Heart right ventricle (tissue), 16 donors: ENCODE data around the gene TMEM150C. TPM values are rescaled to one million over a fixed set of nuclear protein-coding genes. Genes with fewer than 3 reads are reported as not detected.

Source experiments
- ATAC-seq, 8 donors: fragments of 200-7000 bp; cut with Tn5 transposase; one replicate each; pipeline ENCODE4 v1.9.1; 2020; ENCODE audit warnings: mild to moderate bottlenecking in 8 of 8, moderate library complexity in 8 of 8, moderate number of reproducible peaks in 1 of 8
- DNase-seq, 2 donors: peaks; one replicate each; pipeline ENCODE4 v3.0.0-alpha.2; 2020
- H3K27ac ChIP-seq, 10 donors: fragments of 200-600 bp; sonication (generic) in 2 of 10; one replicate each; pipeline versions ENCODE4 v1.5.0 to v1.8.0; 2020 to 2022; ENCODE audit warnings: mild to moderate bottlenecking in 3 of 10
- H3K27me3 ChIP-seq, 7 donors: fragments of 200-600 bp; one replicate each; pipeline ENCODE4 v1.8.0; 2021 to 2022; ENCODE audit warnings: mild to moderate bottlenecking in 2 of 7
- H3K36me3 ChIP-seq, 9 donors: fragments of 200-600 bp; sonication (generic) in 1 of 9; one replicate each; pipeline versions ENCODE4 v1.5.0 to v1.8.0; 2020 to 2022; ENCODE audit warnings: mild to moderate bottlenecking in 2 of 9
- H3K4me1 ChIP-seq, 9 donors: fragments of 200-600 bp; sonication (generic) in 1 of 9; one replicate each; pipeline versions ENCODE4 v1.5.0 to v1.8.0; 2020 to 2022; ENCODE audit warnings: mild to moderate bottlenecking in 4 of 9
- H3K4me3 ChIP-seq, 10 donors: fragments of 200-600 bp; sonication (generic) in 2 of 10; one replicate each; pipeline versions ENCODE4 v1.5.0 to v1.8.0; 2020 to 2022; ENCODE audit warnings: mild to moderate bottlenecking in 7 of 10, moderate library complexity in 2 of 10
- H3K9me3 ChIP-seq, 11 donors: fragments of 200-600 bp in 10 of 11; sonication (generic) in 2 of 11; one replicate each; pipeline versions ENCODE4 v1.5.0 to v1.8.0; 2013 to 2022; ENCODE audit warnings: mild to moderate bottlenecking in 2 of 11, control low read depth in 1 of 11, moderate library complexity in 1 of 11
- CTCF ChIP-seq, 9 donors: fragments of 200-600 bp; sonication (generic) in 2 of 9; IDR thresholded peaks; one replicate each; pipeline versions ENCODE4 v1.5.0 to v1.8.0; 2021 to 2022; ENCODE audit warnings: antibody characterized with exemption in 9 of 9, mild to moderate bottlenecking in 5 of 9, moderate library complexity in 1 of 9
- WGBS, 2 donors: extraction: QIAGEN DNeasy Blood & Tissue Kit; methylation state at CpG; one replicate each; pipeline ENCODE4 v1.1.7; 2013; ENCODE audit warnings: inconsistent platforms in 1 of 2; 5-methylcytosine and 5-hydroxymethylcytosine counted together
- intact Hi-C, 10 donors: fragments of 100-400 bp; cut with DNase I; formaldehyde crosslinking; loops; one replicate each; pipeline versions ENCODE4 v1.11.1 to v1.14.2; 2022
- polyA plus RNA-seq, 2 donors: library from polyadenylated mRNA; stranded (reverse); fragments of 200-250 nt; gene quantifications; one replicate each; pipeline ENCODE4 v1.2.3, GENCODE V29; 2013
- total RNA-seq, 10 donors: library from RNA; stranded (reverse); fragmentation: NEBNext Ultra II Directional in 3 of 10; extraction: Animal tissue kit (Norgen Biotek cat#: 25700) in 3 of 10; gene quantifications; one replicate each; pipeline versions ENCODE4 v1.2.1 to v1.2.4, GENCODE V29; 2021 to 2023
- donor health status: Arrhythmogenic right ventricular cardiomyopathy.
- donor health status: ischemic (EF 13 %, LVEDD 7.1; RV severe dilation, severe dysfunction).
- donor health status: healthy with polysubstance abuse.
- donor health status: DM: no; HTN: yes; CAD: no.
- donor health status: DM: no; HTN: no; CAD: no.
- donor health status: ischemic (EF 25% LVEDD 6.9; RV normal size, moderate dysfunction).
- donor health status: ischemic (EF 25% LVEDD 5.7; RV mildly dilated, moderate dysfunction).
- donor health status: healthy.
- donor health status: DM: yes; HTN: yes; CAD: no.
- donor health status: Ischemic cardiomyopathy.
- donor health status: ischemic (EF 35%, LVEDD 5.7; RV mildly dilated, moderate dysfunction).
- donor health status: nonischemic (EF 11% LVEDD 7.7; RV severe dilation, severe dysfunction).
- donor health status: DM: yes; HTN: yes; CAD: no.
- donor health status: PGD.
- donor health status: ischemic (EF 29% LVEDD 5.4; RV normal size, mild dysfunction).
- donor health status: nonischemic (EF 23%, LVEDD 6.1; RV moderate dilation, normal function).

Gene TMEM150C
- total and polyA plus RNA-seq, 12 donors, result 6.5 to 22.7 (median 12.6) TPM

- H3K9me3 ChIP-seq, result no peaks in the 10 kb centered on the region
- TF ChIP-seq CTCF (IDR thresholded peaks at IDR 0.05), result no peak
- H3K36me3 ChIP-seq, result no peaks in the 10 kb centered on the region
- intact Hi-C loops, result no loop called here
- no peak for ATAC-seq
- H3K27me3 ChIP-seq, result no peaks in the 10 kb centered on the region
- no peak for DNase-seq
- no peak overlapping the region for H3K4me3 ChIP-seq
- WGBS, 2 donors, result 68 to 77% methylated on average over 2 of the region's 2 CpGs
- H3K4me1 ChIP-seq, result peaks cover 0 to 33% (median 23%) of the 10 kb centered on the region in 9 donors
- H3K27ac ChIP-seq, result no peak overlapping the region
Measured at GRCh38 chr4:82519776-82520175, 42.0 kb downstream of the TMEM150C start.

- intact Hi-C loops, result no loop called here
- Histone ChIP-seq H3K27me3 (no peaks in the 10 kb centered on the region), H3K4me1 (peaks cover 0 to 33% (median 23%) of the 10 kb centered on the region in 9 donors), H3K27ac (no peak overlapping the region), H3K4me3 (no peak overlapping the region), H3K9me3 (no peaks in the 10 kb centered on the region), H3K36me3 (no peaks in the 10 kb centered on the region)
- ATAC-seq (no peak), DNase-seq (no peak)
- TF ChIP-seq CTCF (IDR thresholded peaks at IDR 0.05), result no peak
- WGBS, 2 donors, result 73 to 75% methylated on average over 3 of the region's 3 CpGs
Measured at GRCh38 chr4:82519072-82519471, 42.7 kb downstream of the TMEM150C start.

GRCh38 chr4:82517043-82517442 lies 44.7 kb downstream of the TMEM150C start:
- WGBS, 2 donors, result 41 to 55% methylated on average over 2 of the region's 2 CpGs
- no peak for DNase-seq
- H3K27me3 ChIP-seq, result no peaks in the 10 kb centered on the region
- ATAC-seq, result peak in 4 of 8 donors; percentile 16 to 49 (median 32)
- H3K36me3 ChIP-seq, result no peaks in the 10 kb centered on the region
- H3K4me1 ChIP-seq, result peaks cover 0 to 33% (median 23%) of the 10 kb centered on the region in 9 donors
- no peaks in the 10 kb centered on the region for H3K9me3 ChIP-seq
- no peak overlapping the region for H3K4me3 ChIP-seq
- intact Hi-C loops, result no loop called here
- no peak for TF ChIP-seq CTCF (IDR thresholded peaks at IDR 0.05)
- H3K27ac ChIP-seq, result peak overlapping the region in 5 of 10 donors; percentile 37 to 74 (median 64)

GRCh38 chr4:82515705-82516104 lies 46.1 kb downstream of the TMEM150C start:
- peak; percentile 90 to 95 (median 92) for ATAC-seq
- no peaks in the 10 kb centered on the region for H3K36me3 ChIP-seq
- no peak for TF ChIP-seq CTCF (IDR thresholded peaks at IDR 0.05)
- peak in 1 of 2 donors; percentile 74 for DNase-seq
- WGBS, 2 donors, result 50 to 52% methylated on average over 3 of the region's 3 CpGs
- H3K4me1 ChIP-seq, result peaks cover 0 to 33% (median 23%) of the 10 kb centered on the region in 9 donors
- peak overlapping the region in 6 of 10 donors; percentile 19 to 74 (median 63) for H3K27ac ChIP-seq
- H3K9me3 ChIP-seq, result no peaks in the 10 kb centered on the region
- intact Hi-C loops, result no loop called here
- H3K27me3 ChIP-seq, result no peaks in the 10 kb centered on the region
- no peak overlapping the region for H3K4me3 ChIP-seq
